ENCODE data around the gene TCP11X1. TPM values are rescaled to one million over a fixed set of nuclear protein-coding genes. Genes with fewer than 3 reads are reported as not detected.
"Not testable (repeated sequence)": the region's sequence is repeated elsewhere in the genome, so short reads cannot be mapped to it uniquely, and the experiment has no call there.

TCP11X1 gene
- polyA plus RNA-seq: not detected
- long read RNA-seq, donor 1: 0 reads
- long read RNA-seq, donor 2: 0 reads
- long read RNA-seq, donor 3: 0 reads
- long read RNA-seq, donor 4: 0 reads
- long read RNA-seq, donor 5: 0 reads
- long read RNA-seq, donor 6: 0 reads
- long read RNA-seq, donor 7: 0 reads
- long read RNA-seq, donor 8: 0 reads
- long read RNA-seq, donor 9: 0 reads
- long read RNA-seq, donor 10: 0 reads
- long read RNA-seq, donor 11: 0 reads

- H3K27ac ChIP-seq (ENCODE audit: low read length); H3K9me3 ChIP-seq (ENCODE audit: control insufficient read depth, low read depth, low read length); H3K4me3 ChIP-seq (ENCODE audit: low read length); H3K4me1 ChIP-seq (ENCODE audit: control insufficient read depth, insufficient read depth, low read length); DNase-seq; H3K36me3 ChIP-seq (ENCODE audit: control insufficient read depth, insufficient read depth, low read length); H3K27me3 ChIP-seq (ENCODE audit: control insufficient read depth, insufficient read depth, low read length): not testable (repeated sequence)
- no CpG with 5 or more reads among the region's 15 CpGs for WGBS (ENCODE audit: insufficient coverage, low lambda C conversion rate)
Measured at GRCh38 chrX:102214986-102215385, at the start of gene TCP11X1. Gene TCP11X1, plus strand, starts transcription at chrX:102215301.

GRCh38 chrX:102185967-102186720 lies 29.0 kb upstream of the TCP11X1 start:
- WGBS (ENCODE audit: insufficient coverage, low lambda C conversion rate): no CpG with 5 or more reads among the region's 7 CpGs
- Histone ChIP-seq H3K27me3 (ENCODE audit: control insufficient read depth, insufficient read depth, low read length) (no peaks in the 10 kb centered on the region), H3K36me3 (ENCODE audit: control insufficient read depth, insufficient read depth, low read length) (no peaks in the 10 kb centered on the region), H3K4me1 (ENCODE audit: control insufficient read depth, insufficient read depth, low read length) (no peaks in the 10 kb centered on the region), H3K27ac (ENCODE audit: low read length) (no peak overlapping the region), H3K9me3 (ENCODE audit: control insufficient read depth, low read depth, low read length) (no peaks in the 10 kb centered on the region), H3K4me3 (ENCODE audit: low read length) (no peak overlapping the region)
- no peak for DNase-seq

DNA sequence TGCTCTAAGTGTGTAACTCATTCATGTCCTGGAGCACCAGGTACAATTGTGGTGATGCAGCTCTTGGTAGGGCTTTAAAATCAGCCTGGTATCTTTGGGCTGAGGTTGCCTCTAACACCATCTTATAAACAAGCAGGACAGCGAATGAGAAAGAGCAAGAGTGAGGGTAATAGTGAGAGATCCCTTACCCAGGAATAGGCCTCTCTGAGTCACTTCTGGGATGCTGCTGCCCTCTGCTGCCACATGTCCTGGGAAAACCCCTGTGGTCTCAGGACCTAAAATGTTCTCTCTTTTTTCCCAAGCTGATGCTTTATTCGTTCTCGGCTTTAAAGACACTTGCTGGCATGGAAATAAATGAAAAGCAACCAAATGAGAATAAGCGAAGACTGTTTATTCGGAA lies 7.2 kb upstream of the TCP11X1 start:
- not testable (repeated sequence) for H3K9me3 ChIP-seq (ENCODE audit: control insufficient read depth, low read depth, low read length); H3K27me3 ChIP-seq (ENCODE audit: control insufficient read depth, insufficient read depth, low read length); H3K4me1 ChIP-seq (ENCODE audit: control insufficient read depth, insufficient read depth, low read length); H3K4me3 ChIP-seq (ENCODE audit: low read length); H3K36me3 ChIP-seq (ENCODE audit: control insufficient read depth, insufficient read depth, low read length); DNase-seq; H3K27ac ChIP-seq (ENCODE audit: low read length)
- WGBS (ENCODE audit: insufficient coverage, low lambda C conversion rate): no CpG with 5 or more reads among the region's 5 CpGs

- not testable (repeated sequence) for H3K4me1 ChIP-seq (ENCODE audit: control insufficient read depth, insufficient read depth, low read length); H3K27me3 ChIP-seq (ENCODE audit: control insufficient read depth, insufficient read depth, low read length); H3K4me3 ChIP-seq (ENCODE audit: low read length); H3K9me3 ChIP-seq (ENCODE audit: control insufficient read depth, low read depth, low read length); H3K27ac ChIP-seq (ENCODE audit: low read length); H3K36me3 ChIP-seq (ENCODE audit: control insufficient read depth, insufficient read depth, low read length); DNase-seq
- WGBS (ENCODE audit: insufficient coverage, low lambda C conversion rate): no CpG with 5 or more reads among the region's 3 CpGs
Measured at GRCh38 chrX:102216497-102216896, 1.4 kb downstream of the TCP11X1 start.

DNA sequence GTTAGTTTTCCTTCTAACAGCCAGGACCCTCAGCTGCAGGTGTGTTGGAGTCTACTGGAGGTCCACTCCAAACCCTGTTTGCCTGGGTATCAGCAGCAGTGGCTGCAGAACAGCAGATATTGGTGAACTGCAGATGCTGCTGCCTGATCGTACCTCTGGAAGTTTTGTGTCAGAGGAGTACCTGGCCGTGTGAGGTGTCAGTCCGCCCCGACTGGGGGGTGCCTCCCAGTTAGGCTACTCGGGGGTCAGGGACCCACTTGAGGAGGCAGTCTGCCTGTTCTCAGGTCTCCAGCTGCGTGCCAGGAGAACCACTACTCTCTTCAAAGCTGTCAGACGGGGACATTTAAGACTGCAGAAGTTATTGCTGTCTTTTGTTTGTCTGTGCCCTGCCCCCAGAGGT lies 20.6 kb downstream of the TCP11X1 start:
- not testable (repeated sequence) for H3K27ac ChIP-seq (ENCODE audit: low read length); H3K4me3 ChIP-seq (ENCODE audit: low read length); H3K27me3 ChIP-seq (ENCODE audit: control insufficient read depth, insufficient read depth, low read length); H3K4me1 ChIP-seq (ENCODE audit: control insufficient read depth, insufficient read depth, low read length); H3K9me3 ChIP-seq (ENCODE audit: control insufficient read depth, low read depth, low read length); DNase-seq; H3K36me3 ChIP-seq (ENCODE audit: control insufficient read depth, insufficient read depth, low read length)
- no CpG with 5 or more reads among the region's 7 CpGs for WGBS (ENCODE audit: insufficient coverage, low lambda C conversion rate)

DNA sequence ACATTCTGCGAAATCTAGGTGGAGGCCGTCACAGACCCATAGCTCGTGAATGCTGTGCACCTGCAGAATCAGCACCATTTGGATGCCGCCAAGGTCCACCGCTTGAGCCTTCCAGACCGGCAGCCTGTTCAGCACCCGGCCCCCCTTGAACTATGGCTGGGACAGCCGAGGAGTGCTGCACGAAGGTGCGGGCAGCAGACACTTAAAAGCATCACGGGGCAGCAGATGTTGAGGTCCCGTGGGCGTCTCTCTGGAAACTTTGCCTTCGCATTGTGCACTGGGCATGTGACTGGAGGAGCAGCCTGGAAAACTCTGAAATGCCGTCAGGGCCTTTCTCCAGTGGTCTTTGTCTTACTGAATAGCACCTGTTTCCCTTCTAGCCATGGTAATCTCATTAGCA lies 25.2 kb downstream of the TCP11X1 start:
- not testable (repeated sequence) for H3K27me3 ChIP-seq (ENCODE audit: control insufficient read depth, insufficient read depth, low read length); H3K4me1 ChIP-seq (ENCODE audit: control insufficient read depth, insufficient read depth, low read length); DNase-seq; H3K4me3 ChIP-seq (ENCODE audit: low read length); H3K36me3 ChIP-seq (ENCODE audit: control insufficient read depth, insufficient read depth, low read length); H3K9me3 ChIP-seq (ENCODE audit: control insufficient read depth, low read depth, low read length); H3K27ac ChIP-seq (ENCODE audit: low read length)
- no CpG with 5 or more reads among the region's 15 CpGs for WGBS (ENCODE audit: insufficient coverage, low lambda C conversion rate)

DNA sequence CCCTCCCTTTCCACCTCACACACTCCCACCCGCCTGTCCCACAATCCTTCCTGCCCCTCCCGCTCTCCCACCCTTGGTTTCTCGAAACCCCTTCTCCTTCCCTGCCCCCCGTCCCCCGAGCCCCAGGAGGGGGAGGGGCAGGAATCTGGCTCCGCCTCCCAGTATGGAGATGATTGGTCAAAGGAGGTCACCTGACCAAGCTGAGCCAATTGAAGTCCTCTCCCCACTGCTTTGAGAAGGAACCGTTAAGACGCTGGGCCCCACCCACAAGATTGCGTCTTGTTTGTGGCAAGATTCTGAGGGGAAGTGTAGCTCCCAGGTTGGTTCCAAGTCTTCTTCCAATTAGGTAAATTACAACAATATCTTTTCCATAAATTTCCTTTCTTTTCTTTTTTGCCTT lies 31.8 kb downstream of the TCP11X1 start, which contains the start of gene NXF2:
Gene NXF2 (plus strand): TSS at position 275 of the 400 bp plus-strand sequence. CDS start 59,912 bp downstream, outside the sequence.
- not testable (repeated sequence) for H3K36me3 ChIP-seq (ENCODE audit: control insufficient read depth, insufficient read depth, low read length); H3K9me3 ChIP-seq (ENCODE audit: control insufficient read depth, low read depth, low read length); H3K4me1 ChIP-seq (ENCODE audit: control insufficient read depth, insufficient read depth, low read length); DNase-seq; H3K27ac ChIP-seq (ENCODE audit: low read length); H3K4me3 ChIP-seq (ENCODE audit: low read length); H3K27me3 ChIP-seq (ENCODE audit: control insufficient read depth, insufficient read depth, low read length)
- no CpG with 5 or more reads among the region's 9 CpGs for WGBS (ENCODE audit: insufficient coverage, low lambda C conversion rate)

DNA sequence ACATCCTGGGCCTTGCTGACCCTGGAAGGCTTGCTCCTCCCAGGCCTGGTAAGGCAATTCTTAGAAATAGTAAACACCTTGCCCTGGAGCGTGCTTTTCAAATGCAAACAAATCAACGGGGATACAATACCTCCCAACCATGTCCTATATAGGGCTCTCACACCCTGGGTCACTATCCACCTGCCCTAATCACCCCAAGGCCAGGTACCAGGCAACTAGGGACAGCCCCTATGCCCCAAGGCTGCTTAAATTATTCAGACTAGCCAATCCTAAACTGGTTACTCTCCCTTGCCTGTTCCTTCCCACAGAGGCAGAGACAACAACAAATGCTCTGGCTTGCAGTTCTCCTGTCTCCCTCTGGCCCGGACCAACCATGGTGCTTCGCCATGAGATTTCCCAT lies 57.1 kb downstream of the TCP11X1 start:
- not testable (repeated sequence) for DNase-seq; H3K9me3 ChIP-seq (ENCODE audit: control insufficient read depth, low read depth, low read length); H3K36me3 ChIP-seq (ENCODE audit: control insufficient read depth, insufficient read depth, low read length); H3K27ac ChIP-seq (ENCODE audit: low read length); H3K4me3 ChIP-seq (ENCODE audit: low read length); H3K4me1 ChIP-seq (ENCODE audit: control insufficient read depth, insufficient read depth, low read length); H3K27me3 ChIP-seq (ENCODE audit: control insufficient read depth, insufficient read depth, low read length)
- no CpG with 5 or more reads among the region's 4 CpGs for WGBS (ENCODE audit: insufficient coverage, low lambda C conversion rate)

Other genes with a start within 250 kb of the TCP11X1 start
- gene TCEAL2, start 89.6 kb upstream of the TCP11X1 start, polyA plus RNA-seq: 6.6 TPM
- gene TCEAL6, start 72.8 kb upstream of the TCP11X1 start, polyA plus RNA-seq: 1.1 TPM
- 10.4 TPM for gene BEX5, start 59.3 kb upstream of the TCP11X1 start, polyA plus RNA-seq
- gene NXF2, start 31.9 kb downstream of the TCP11X1 start, polyA plus RNA-seq: not detected
- gene NXF2B, start 224.7 kb downstream of the TCP11X1 start, polyA plus RNA-seq: 0.36 TPM

Data from large intestine (tissue), 12 donors.